Measurements from ENCODE around the gene BCR.

Gene BCR

GRCh38 chr22:23161029-23161428 lies 19.3 kb upstream of the BCR start:
- Histone ChIP-seq H3K4me3 (ENCODE audit: low read length) (no peak overlapping the region), H3K27me3 (ENCODE audit: control insufficient read depth, low read length) (no peaks in the 10 kb centered on the region), H3K9me3 (ENCODE audit: control insufficient read depth, insufficient read depth, low read length) (no peaks in the 10 kb centered on the region), H3K36me3 (ENCODE audit: control insufficient read depth, low read length) (no peaks in the 10 kb centered on the region), H3K9me2 (replicated peaks; ENCODE audit: control insufficient read depth, low read length) (no peaks in the 10 kb centered on the region), H3F3A (ENCODE audit: control insufficient read depth, insufficient read depth) (no peaks in the 10 kb centered on the region), H3K27ac (ENCODE audit: low read depth, low read length) (no peak overlapping the region), H3K4me1 (ENCODE audit: control insufficient read depth, low read length) (no peaks in the 10 kb centered on the region), H3K4me2 (ENCODE audit: low read length) (no peak overlapping the region), H4K20me1 (ENCODE audit: control insufficient read depth, insufficient read depth, low read depth, low read length) (no peaks in the 10 kb centered on the region), H3K79me2 (ENCODE audit: control insufficient read depth, low read length) (no peaks in the 10 kb centered on the region)
- TF ChIP-seq CTCF (IDR thresholded peaks at IDR 0.05; ENCODE audit: low read depth, low read length, poor library complexity, severe bottlenecking) (no peak), EZH2phosphoT487 (IDR thresholded peaks at IDR 0.05; ENCODE audit: borderline replicate concordance, low read length) (no peak)

GRCh38 chr22:23161574-23161973 lies 18.7 kb upstream of the BCR start:
- Histone ChIP-seq H4K20me1 (ENCODE audit: control insufficient read depth, insufficient read depth, low read depth, low read length) (no peaks in the 10 kb centered on the region), H3K79me2 (ENCODE audit: control insufficient read depth, low read length) (no peaks in the 10 kb centered on the region), H3K27ac (ENCODE audit: low read depth, low read length) (no peak overlapping the region), H3K9me3 (ENCODE audit: control insufficient read depth, insufficient read depth, low read length) (no peaks in the 10 kb centered on the region), H3K27me3 (ENCODE audit: control insufficient read depth, low read length) (no peaks in the 10 kb centered on the region), H3K4me2 (ENCODE audit: low read length) (no peak overlapping the region), H3K4me3 (ENCODE audit: low read length) (no peak overlapping the region), H3K36me3 (ENCODE audit: control insufficient read depth, low read length) (no peaks in the 10 kb centered on the region), H3K9me2 (replicated peaks; ENCODE audit: control insufficient read depth, low read length) (no peaks in the 10 kb centered on the region), H3K4me1 (ENCODE audit: control insufficient read depth, low read length) (no peaks in the 10 kb centered on the region), H3F3A (ENCODE audit: control insufficient read depth, insufficient read depth) (no peaks in the 10 kb centered on the region)
- TF ChIP-seq CTCF (IDR thresholded peaks at IDR 0.05; ENCODE audit: low read depth, low read length, poor library complexity, severe bottlenecking) (no peak), EZH2phosphoT487 (IDR thresholded peaks at IDR 0.05; ENCODE audit: borderline replicate concordance, low read length) (no peak)

GRCh38 chr22:23163665-23164064 lies 16.6 kb upstream of the BCR start:
- H3K27ac ChIP-seq (ENCODE audit: low read depth, low read length), result no peak overlapping the region
- TF ChIP-seq CTCF (IDR thresholded peaks at IDR 0.05; ENCODE audit: low read depth, low read length, poor library complexity, severe bottlenecking) (no peak), EZH2phosphoT487 (IDR thresholded peaks at IDR 0.05; ENCODE audit: borderline replicate concordance, low read length) (no peak)

GRCh38 chr22:23164091-23164490 lies 16.2 kb upstream of the BCR start:
- Histone ChIP-seq H3K27ac (ENCODE audit: low read depth, low read length) (no peak overlapping the region), H3K27me3 (ENCODE audit: control insufficient read depth, low read length) (no peaks in the 10 kb centered on the region), H3K4me3 (ENCODE audit: low read length) (no peak overlapping the region), H3K9me3 (ENCODE audit: control insufficient read depth, insufficient read depth, low read length) (no peaks in the 10 kb centered on the region), H3K79me2 (ENCODE audit: control insufficient read depth, low read length) (no peaks in the 10 kb centered on the region), H3K9me2 (replicated peaks; ENCODE audit: control insufficient read depth, low read length) (no peaks in the 10 kb centered on the region), H3K36me3 (ENCODE audit: control insufficient read depth, low read length) (no peaks in the 10 kb centered on the region), H3K4me2 (ENCODE audit: low read length) (no peak overlapping the region), H3F3A (ENCODE audit: control insufficient read depth, insufficient read depth) (no peaks in the 10 kb centered on the region), H4K20me1 (ENCODE audit: control insufficient read depth, insufficient read depth, low read depth, low read length) (no peaks in the 10 kb centered on the region), H3K4me1 (ENCODE audit: control insufficient read depth, low read length) (no peaks in the 10 kb centered on the region)
- TF ChIP-seq EZH2phosphoT487 (IDR thresholded peaks at IDR 0.05; ENCODE audit: borderline replicate concordance, low read length), result no peak

More at GRCh38 chr22:23163665-23164064, 16.6 kb upstream of the BCR start:
- no peak overlapping the region for H3K4me2 ChIP-seq (ENCODE audit: low read length)
- no peaks in the 10 kb centered on the region for H3K36me3 ChIP-seq (ENCODE audit: control insufficient read depth, low read length)
- H3K4me3 ChIP-seq (ENCODE audit: low read length), result no peak overlapping the region
- H3K27me3 ChIP-seq (ENCODE audit: control insufficient read depth, low read length), result no peaks in the 10 kb centered on the region
- H3F3A ChIP-seq (ENCODE audit: control insufficient read depth, insufficient read depth), result no peaks in the 10 kb centered on the region
- no peaks in the 10 kb centered on the region for H3K9me3 ChIP-seq (ENCODE audit: control insufficient read depth, insufficient read depth, low read length)
- H3K4me1 ChIP-seq (ENCODE audit: control insufficient read depth, low read length), result no peaks in the 10 kb centered on the region
- no peaks in the 10 kb centered on the region for H3K9me2 ChIP-seq (replicated peaks; ENCODE audit: control insufficient read depth, low read length)
- H3K79me2 ChIP-seq (ENCODE audit: control insufficient read depth, low read length), result no peaks in the 10 kb centered on the region
- no peaks in the 10 kb centered on the region for H4K20me1 ChIP-seq (ENCODE audit: control insufficient read depth, insufficient read depth, low read depth, low read length)

Measured in DOHH2 (cell line).